Mesendoderm (in vitro differentiated cells): ENCODE data around the gene NOS1.

ENCODE experiments used
- DNase-seq: peaks from one replicate; pipeline ENCODE4 v3.0.0; 2013
- H2AK5ac ChIP-seq: 2 replicates; pipeline ENCODE4 v1.6.1; 2013; ENCODE audit warnings: low read length, inconsistent platforms
- H2BK120ac ChIP-seq: 2 replicates; pipeline ENCODE4 v1.6.1; 2013; ENCODE audit warnings: low read depth, mild to moderate bottlenecking, low read length, moderate library complexity, mixed read lengths
- H2BK15ac ChIP-seq: replicated peaks from 2 replicates; pipeline ENCODE4 v1.6.1; 2013; ENCODE audit warnings: low read depth, mild to moderate bottlenecking, moderate library complexity
- H2BK5ac ChIP-seq: 2 replicates; pipeline ENCODE4 v1.6.1; 2013; ENCODE audit warnings: low read length, inconsistent platforms
- H3K18ac ChIP-seq: 2 replicates; pipeline ENCODE4 v1.6.1; 2013; ENCODE audit warnings: mild to moderate bottlenecking, low read length, mixed read lengths
- H3K23ac ChIP-seq: one replicate; pipeline ENCODE4 v1.6.1; 2013; ENCODE audit warnings: low read length
- H3K27ac ChIP-seq: 2 replicates; pipeline ENCODE4 v1.5.1; 2013; ENCODE audit warnings: low read depth, mild to moderate bottlenecking, inconsistent platforms, low read length, moderate library complexity
- H3K27me3 ChIP-seq: 2 replicates; pipeline ENCODE4 v1.6.1; 2013; ENCODE audit warnings: low read length, control low read depth, mild to moderate bottlenecking, inconsistent platforms; ENCODE audit not compliant: insufficient read depth, poor library complexity
- H3K36me3 ChIP-seq: 2 replicates; pipeline ENCODE4 v1.6.1; 2013; ENCODE audit warnings: low read length, inconsistent platforms; ENCODE audit not compliant: control insufficient read depth, insufficient read depth
- H3K4ac ChIP-seq: one replicate; pipeline ENCODE4 v1.6.1; 2013; ENCODE audit warnings: low read depth, mild to moderate bottlenecking, low read length, moderate library complexity
- H3K4me1 ChIP-seq: 2 replicates; pipeline ENCODE4 v1.6.1; 2013; ENCODE audit warnings: low read depth, low read length, inconsistent platforms; ENCODE audit not compliant: control insufficient read depth
- H3K4me2 ChIP-seq: 2 replicates; pipeline ENCODE4 v1.6.1; 2013; ENCODE audit warnings: low read length
- H3K4me3 ChIP-seq: 2 replicates; pipeline ENCODE4 v1.5.1; 2013; ENCODE audit warnings: mild to moderate bottlenecking, low read length
- H3K56ac ChIP-seq: one replicate; pipeline ENCODE4 v1.6.1; 2013; ENCODE audit warnings: low read length
- H3K79me1 ChIP-seq: 2 replicates; pipeline ENCODE4 v1.6.1; 2013; ENCODE audit warnings: low read length, inconsistent platforms
- H3K79me2 ChIP-seq: 2 replicates; pipeline ENCODE4 v1.6.1; 2013; ENCODE audit warnings: mild to moderate bottlenecking, low read length; ENCODE audit not compliant: control insufficient read depth, insufficient read depth
- H3K9ac ChIP-seq: 2 replicates; pipeline ENCODE4 v1.6.1; 2013; ENCODE audit warnings: low read length, inconsistent platforms
- H4K5ac ChIP-seq: one replicate; pipeline ENCODE4 v1.6.1; 2013; ENCODE audit warnings: low read length
- H4K8ac ChIP-seq: one replicate; pipeline ENCODE4 v1.6.1; 2013; ENCODE audit warnings: low read depth, mild to moderate bottlenecking, control low read depth, low read length, moderate library complexity
- WGBS: extraction: QIAGEN DNeasy Blood & Tissue Kit; methylation state at CpG from one replicate; pipeline ENCODE4 v1.1.7; 2013; ENCODE audit warnings: low lambda C conversion rate, missing lambda C conversion rate; ENCODE audit not compliant: insufficient coverage; ENCODE audit errors: extremely low coverage; 5-methylcytosine and 5-hydroxymethylcytosine counted together

Gene NOS1

GRCh38 chr12:117235261-117235660 is 126.2 kb downstream of the NOS1 start:
- Histone ChIP-seq H3K4me2 (no peak overlapping the region), H3K4me1 (peaks cover 2% of the 10 kb centered on the region), H3K23ac (no peak overlapping the region), H3K79me1 (no peaks in the 10 kb centered on the region), H3K18ac (peak overlapping the region; percentile 10), H3K27ac (no peak overlapping the region), H3K27me3 (no peaks in the 10 kb centered on the region), H3K4ac (no peak overlapping the region), H2AK5ac (no peak overlapping the region), H3K9ac (no peak overlapping the region), H3K36me3 (no peaks in the 10 kb centered on the region), H2BK15ac (no peak overlapping the region), H2BK5ac (no peak overlapping the region), H4K5ac (no peak overlapping the region), H3K56ac (no peak overlapping the region), H3K79me2 (no peaks in the 10 kb centered on the region), H3K4me3 (no peak overlapping the region), H2BK120ac (no peak overlapping the region), H4K8ac (no peak overlapping the region)
- peak; percentile 48 for DNase-seq
- no CpG with 5 or more reads among the region's 2 CpGs for WGBS

- H3K18ac ChIP-seq = no peak overlapping the region
- H4K8ac ChIP-seq = no peak overlapping the region
- H3K4me2 ChIP-seq = no peak overlapping the region
- no CpG with 5 or more reads among the region's 15 CpGs for WGBS
- H3K56ac ChIP-seq = no peak overlapping the region
- no peaks in the 10 kb centered on the region for H3K79me2 ChIP-seq
- no peak overlapping the region for H3K4ac ChIP-seq
- H2BK120ac ChIP-seq = no peak overlapping the region
- H3K9ac ChIP-seq = no peak overlapping the region
- no peak overlapping the region for H3K4me3 ChIP-seq
- no peak overlapping the region for H3K23ac ChIP-seq
- H3K36me3 ChIP-seq = no peaks in the 10 kb centered on the region
- no peak overlapping the region for H2BK5ac ChIP-seq
- no peak overlapping the region for H3K27ac ChIP-seq
- H2BK15ac ChIP-seq = no peak overlapping the region
- no peak overlapping the region for H4K5ac ChIP-seq
- peaks cover 2% of the 10 kb centered on the region for H3K4me1 ChIP-seq
- no peaks in the 10 kb centered on the region for H3K27me3 ChIP-seq
- no peaks in the 10 kb centered on the region for H3K79me1 ChIP-seq
- DNase-seq = no peak
- no peak overlapping the region for H2AK5ac ChIP-seq
Observed at GRCh38 chr12:117234441-117234840, 127.0 kb downstream of the NOS1 start.

DNA sequence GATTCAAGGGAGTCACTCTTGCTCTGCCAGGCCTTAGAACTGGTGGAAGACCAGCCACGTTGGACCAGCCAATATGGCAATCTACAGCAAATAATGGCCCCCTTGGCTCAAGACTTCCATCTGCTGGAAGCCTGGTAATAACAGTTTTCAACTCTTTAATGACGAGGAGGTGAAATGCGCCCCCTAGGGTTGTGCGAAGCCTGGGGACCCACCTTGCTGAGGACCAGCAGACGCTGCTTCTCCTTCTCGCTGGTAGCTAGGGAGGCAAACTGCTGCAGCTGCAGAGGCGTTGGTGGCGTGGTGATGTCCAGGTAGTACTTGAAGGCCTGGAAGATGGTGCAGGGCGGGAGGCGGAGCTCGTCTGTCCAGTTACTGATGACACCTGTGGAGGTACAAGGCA is 129.7 kb downstream of the NOS1 start:
- H3K4ac ChIP-seq = no peak overlapping the region

GRCh38 chr12:117228239-117228638 is 133.2 kb downstream of the NOS1 start:
- Histone ChIP-seq H2BK15ac (no peak overlapping the region), H3K9ac (no peak overlapping the region), H3K23ac (peak overlapping the region; percentile 6), H3K4ac (no peak overlapping the region), H3K4me2 (no peak overlapping the region), H3K18ac (no peak overlapping the region), H3K36me3 (no peaks in the 10 kb centered on the region), H3K27ac (no peak overlapping the region), H3K79me2 (no peaks in the 10 kb centered on the region), H3K4me1 (no peaks in the 10 kb centered on the region), H2BK5ac (no peak overlapping the region), H4K8ac (no peak overlapping the region), H3K4me3 (no peak overlapping the region), H2BK120ac (no peak overlapping the region), H2AK5ac (no peak overlapping the region), H3K79me1 (no peaks in the 10 kb centered on the region), H3K56ac (no peak overlapping the region), H3K27me3 (no peaks in the 10 kb centered on the region), H4K5ac (no peak overlapping the region)
- WGBS = no CpG with 5 or more reads among the region's 2 CpGs
- peak; percentile 13 for DNase-seq

More for the DNA sequence above, 129.7 kb downstream of the NOS1 start:
- Histone ChIP-seq H3K4me3 (no peak overlapping the region), H3K9ac (no peak overlapping the region), H3K79me1 (no peaks in the 10 kb centered on the region), H2BK120ac (no peak overlapping the region), H3K27me3 (no peaks in the 10 kb centered on the region), H2BK5ac (no peak overlapping the region), H2BK15ac (no peak overlapping the region), H3K79me2 (no peaks in the 10 kb centered on the region), H2AK5ac (no peak overlapping the region), H3K36me3 (no peaks in the 10 kb centered on the region), H3K4me2 (no peak overlapping the region), H3K56ac (no peak overlapping the region), H3K18ac (no peak overlapping the region), H3K27ac (no peak overlapping the region), H3K4me1 (peaks cover 2% of the 10 kb centered on the region), H4K5ac (no peak overlapping the region), H3K23ac (no peak overlapping the region), H4K8ac (no peak overlapping the region)
- peak; percentile 36 for DNase-seq
- no CpG with 5 or more reads among the region's 11 CpGs for WGBS

GRCh38 chr12:117227000-117227653 is 134.3 kb downstream of the NOS1 start:
- no peak overlapping the region for H3K4me2 ChIP-seq
- no peak overlapping the region for H3K4me3 ChIP-seq
- no peak overlapping the region for H3K9ac ChIP-seq
- H2AK5ac ChIP-seq = no peak overlapping the region
- H3K36me3 ChIP-seq = no peaks in the 10 kb centered on the region
- H3K18ac ChIP-seq = no peak overlapping the region
- H3K4ac ChIP-seq = no peak overlapping the region
- H3K56ac ChIP-seq = no peak overlapping the region
- H4K8ac ChIP-seq = no peak overlapping the region
- WGBS = no CpG with 5 or more reads among the region's 12 CpGs
- H3K27ac ChIP-seq = no peak overlapping the region
- no peak overlapping the region for H2BK120ac ChIP-seq
- no peaks in the 10 kb centered on the region for H3K4me1 ChIP-seq
- no peaks in the 10 kb centered on the region for H3K79me1 ChIP-seq
- DNase-seq = no peak
- no peak overlapping the region for H3K23ac ChIP-seq
- H4K5ac ChIP-seq = no peak overlapping the region
- no peak overlapping the region for H2BK15ac ChIP-seq
- no peak overlapping the region for H2BK5ac ChIP-seq
- no peaks in the 10 kb centered on the region for H3K79me2 ChIP-seq
- H3K27me3 ChIP-seq = no peaks in the 10 kb centered on the region

DNA sequence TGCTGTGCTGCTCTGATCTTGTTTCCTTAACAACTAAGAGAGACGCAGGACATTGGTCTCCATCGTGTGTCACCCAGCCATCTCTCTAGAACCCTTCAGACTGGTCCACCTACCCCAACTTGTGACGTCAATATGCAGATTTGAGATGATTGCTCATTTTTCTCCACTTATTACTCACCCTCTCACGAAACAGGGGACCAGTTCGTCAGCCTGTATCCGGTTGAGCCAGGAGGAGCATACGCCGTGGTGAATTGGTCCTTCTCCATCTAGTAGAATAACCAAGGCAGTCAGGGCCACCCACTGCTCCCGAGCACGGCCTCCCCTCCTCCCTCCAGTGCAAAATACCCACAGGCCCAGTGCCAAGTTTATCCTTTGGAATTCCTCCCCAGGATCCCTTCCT is 134.9 kb downstream of the NOS1 start:
- Histone ChIP-seq H2BK15ac (no peak overlapping the region), H3K27me3 (no peaks in the 10 kb centered on the region), H3K4me2 (no peak overlapping the region), H3K9ac (no peak overlapping the region), H3K4me1 (no peaks in the 10 kb centered on the region), H3K27ac (no peak overlapping the region), H3K79me1 (no peaks in the 10 kb centered on the region), H3K18ac (no peak overlapping the region), H4K8ac (no peak overlapping the region), H2BK120ac (no peak overlapping the region), H4K5ac (no peak overlapping the region), H3K23ac (no peak overlapping the region), H3K4me3 (no peak overlapping the region), H3K56ac (no peak overlapping the region), H2AK5ac (no peak overlapping the region), H3K79me2 (no peaks in the 10 kb centered on the region), H3K4ac (no peak overlapping the region), H2BK5ac (no peak overlapping the region), H3K36me3 (no peaks in the 10 kb centered on the region)
- no peak for DNase-seq
- no CpG with 5 or more reads among the region's 10 CpGs for WGBS
